ENCODE data around the gene KPNB1.

Gene KPNB1

DNA sequence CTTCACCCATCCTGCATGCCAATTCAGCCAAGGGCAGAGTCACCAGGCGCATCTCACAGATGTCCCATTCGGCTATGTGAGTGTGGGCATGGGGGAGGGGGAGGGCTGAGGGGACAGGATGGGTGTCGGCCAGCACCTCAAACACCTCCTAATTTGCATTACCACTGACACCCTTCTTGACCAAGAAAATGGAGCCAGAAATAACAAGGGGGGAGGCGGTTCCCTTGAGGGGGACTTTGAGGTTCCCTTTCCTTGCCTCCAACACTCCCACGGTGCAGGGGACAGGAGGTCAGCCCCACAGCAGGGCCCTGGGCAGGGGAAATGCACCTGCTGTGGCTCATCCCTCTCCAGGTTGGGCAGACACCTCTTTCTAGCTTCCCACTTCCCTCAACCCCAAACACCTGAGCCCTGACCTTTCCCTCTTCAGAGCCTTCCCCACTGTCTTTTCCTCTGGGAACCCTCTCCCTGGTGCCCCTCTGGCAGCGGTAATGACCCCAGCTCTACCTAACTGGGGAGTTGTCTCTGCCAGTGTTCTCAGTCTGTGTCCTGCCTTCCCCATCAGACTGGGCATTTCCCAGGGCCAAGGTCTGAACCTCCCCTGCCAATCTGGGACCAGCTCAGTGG is 65.2 kb downstream of the KPNB1 start:
- DNase-seq = no peak

DNA sequence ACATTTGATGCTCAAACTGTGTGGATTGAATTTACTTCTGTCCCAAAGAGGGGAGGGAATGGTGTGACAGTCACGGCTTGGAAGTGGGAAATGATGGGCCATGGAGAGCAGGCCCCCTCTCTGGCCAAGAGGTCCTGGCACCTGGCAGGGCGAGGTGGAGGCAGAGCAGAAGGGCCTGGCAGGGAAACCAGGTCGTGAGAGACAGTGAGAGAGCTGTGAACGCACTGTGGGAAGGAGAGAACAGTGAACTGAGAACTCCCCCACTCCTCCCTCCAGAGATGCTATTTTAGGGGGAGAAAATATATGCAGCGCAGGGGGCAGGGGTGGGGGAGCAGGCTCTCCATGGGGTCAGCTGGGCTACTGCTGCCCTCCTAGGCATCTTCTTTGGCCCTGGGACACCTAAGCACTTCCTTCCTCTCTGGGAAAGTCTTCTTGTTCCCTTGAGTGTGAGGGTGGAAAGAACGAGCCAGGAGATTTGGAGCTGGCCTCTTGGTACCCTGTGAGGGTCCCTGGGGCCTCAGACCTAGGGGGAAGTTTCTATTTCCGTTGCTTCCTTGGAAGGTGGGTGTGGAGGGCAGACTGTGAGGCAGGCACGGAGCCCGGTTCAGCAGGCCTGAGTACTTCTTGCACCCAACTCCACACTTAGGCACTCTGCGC is 66.1 kb downstream of the KPNB1 start:
- no peak for DNase-seq

DNA sequence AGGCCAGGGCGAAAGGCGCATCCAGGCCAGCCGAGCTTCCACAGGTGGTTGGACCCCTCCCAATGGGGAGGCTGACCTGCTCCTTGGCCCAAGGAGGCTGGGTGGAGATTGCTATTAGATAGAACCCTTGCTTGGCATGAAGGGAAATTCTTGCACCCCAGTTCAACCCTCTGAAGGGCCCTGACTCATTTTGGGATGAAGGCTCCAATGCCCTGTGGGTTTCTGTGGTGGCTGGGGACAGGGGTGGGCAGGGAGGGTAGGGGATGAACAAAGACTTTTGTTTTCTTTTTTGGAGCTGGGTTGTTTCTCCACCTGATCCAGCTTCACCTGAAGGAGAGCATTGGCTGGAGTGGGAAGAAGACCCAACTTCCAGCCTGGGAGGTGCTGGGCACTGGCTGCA is 66.7 kb downstream of the KPNB1 start:
- DNase-seq = no peak

DNA sequence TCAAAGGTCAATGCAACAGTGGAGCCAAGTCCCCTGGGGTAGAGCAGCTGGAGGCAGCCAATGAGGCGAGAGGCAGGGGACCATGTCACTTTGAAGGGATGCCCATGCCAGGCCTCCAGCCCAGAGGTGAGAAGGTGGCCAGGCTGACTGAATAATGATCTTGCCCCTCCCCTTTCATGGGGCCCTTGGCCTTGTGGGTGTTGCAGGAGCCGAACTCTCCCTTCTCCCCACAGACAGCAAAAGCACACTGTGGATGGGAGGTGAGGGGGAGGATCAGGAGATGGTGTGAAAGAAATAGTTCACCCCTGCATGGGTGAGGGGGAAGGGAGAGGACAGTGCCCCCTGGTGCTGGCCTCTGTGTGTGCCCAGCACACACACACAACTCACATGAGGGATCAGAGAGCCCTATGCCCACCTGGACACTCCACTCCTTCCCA is 67.6 kb downstream of the KPNB1 start:
- DNase-seq = peak; percentile 60

DNA sequence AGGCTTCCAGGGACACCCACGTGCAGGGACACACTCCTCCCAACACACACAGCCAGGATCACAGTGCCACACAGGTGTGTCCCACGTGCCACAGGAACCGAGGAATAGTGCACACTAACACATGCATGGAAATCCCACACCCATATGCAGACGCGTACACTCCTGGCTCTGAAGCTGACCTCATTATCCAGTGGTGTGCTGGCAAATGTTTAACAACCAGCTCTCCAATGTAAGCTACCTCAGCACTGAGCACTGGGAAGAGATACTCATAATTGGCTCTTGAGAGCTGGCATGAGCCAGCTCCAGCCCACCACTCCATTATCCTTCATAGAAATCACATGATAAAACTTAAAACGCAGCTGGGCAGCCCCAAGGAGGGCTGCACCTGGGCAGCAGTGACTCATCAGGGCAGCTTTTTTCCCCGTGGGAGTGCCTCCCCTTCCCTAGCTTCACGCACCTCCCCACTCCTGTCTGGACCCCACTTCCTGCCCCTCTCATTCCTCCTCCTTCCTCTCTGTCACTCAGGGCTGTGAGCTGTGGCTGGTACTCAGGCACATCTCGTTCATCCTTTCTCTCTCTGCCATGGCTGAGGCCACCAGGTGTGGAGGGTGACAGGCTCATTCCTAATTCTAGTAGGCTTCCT is 68.4 kb downstream of the KPNB1 start:
- peak; percentile 59 for DNase-seq

DNA sequence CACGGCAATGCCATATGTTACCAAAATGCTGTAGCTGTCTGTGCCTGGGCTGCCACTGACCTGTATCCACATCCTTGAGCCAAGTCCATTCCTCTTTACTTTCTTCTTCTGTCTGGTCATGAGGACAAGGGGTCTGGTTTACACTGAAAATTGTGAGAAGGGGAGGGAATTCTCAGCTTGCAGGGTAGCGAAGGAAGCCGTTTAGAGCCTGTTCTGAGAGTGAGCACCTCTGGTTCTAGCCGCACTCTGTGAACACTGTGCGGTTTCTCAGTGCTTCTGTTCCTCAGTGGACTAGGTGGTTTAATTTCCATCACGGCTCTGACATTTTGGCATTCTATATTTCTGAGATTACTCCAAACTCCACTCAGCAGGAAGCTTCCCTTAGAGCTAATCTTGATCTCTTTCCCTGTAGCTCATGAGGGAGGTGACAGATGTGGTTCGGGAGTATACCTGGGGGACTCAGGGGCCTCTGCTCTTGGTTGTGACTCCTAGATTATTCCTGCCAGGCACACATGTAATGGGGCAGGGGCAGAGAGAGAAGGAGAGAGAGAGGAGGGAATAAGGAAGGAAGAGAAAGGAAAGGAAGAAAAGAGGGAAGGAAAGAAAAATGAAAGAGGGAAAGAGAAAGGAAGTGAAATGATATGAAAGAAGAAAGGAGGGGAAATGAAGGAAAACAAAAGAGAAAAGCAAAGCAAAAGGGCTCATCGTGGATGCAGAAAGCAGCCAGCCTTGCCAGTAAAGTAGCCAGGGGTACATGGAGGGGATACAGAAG is 69.1 kb downstream of the KPNB1 start:
- no peak for DNase-seq

DNA sequence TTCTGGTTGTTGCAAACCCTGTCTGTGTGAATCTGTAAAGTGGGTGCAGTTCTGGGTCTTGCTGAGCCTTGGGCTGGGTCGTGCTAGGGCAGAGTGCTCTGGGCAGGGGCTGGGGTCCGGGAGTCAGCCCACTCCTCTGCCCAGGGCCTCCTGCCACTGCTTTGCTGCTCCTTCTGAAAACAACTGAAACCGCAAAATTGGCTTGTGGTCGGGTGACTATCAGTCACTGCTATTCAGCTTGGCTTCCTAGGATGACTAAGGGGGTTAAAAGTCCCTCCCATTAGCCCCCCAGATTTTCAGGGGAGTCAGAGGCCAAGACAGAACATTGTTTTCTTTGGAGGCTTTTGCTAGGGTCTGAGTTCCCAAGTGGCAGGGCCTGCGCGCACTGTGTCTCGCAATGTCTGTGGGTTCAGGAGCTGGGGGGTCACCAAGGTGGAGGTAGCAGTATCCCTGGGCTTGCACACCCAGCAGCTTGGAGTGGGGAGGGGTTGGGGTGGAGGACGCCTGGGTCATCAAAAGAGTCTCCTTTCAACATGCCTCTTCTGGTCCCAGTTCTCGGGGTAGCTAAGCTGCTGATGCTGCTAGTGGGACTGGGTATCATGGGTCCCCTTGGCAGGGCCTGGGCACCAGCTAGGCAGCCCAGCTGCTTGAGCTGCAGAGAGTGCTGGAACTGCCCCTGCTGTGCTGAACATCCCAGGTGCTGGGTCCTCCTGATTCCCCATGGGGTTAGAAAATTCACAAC is 69.9 kb downstream of the KPNB1 start:
- peak; percentile 66 for DNase-seq

DNA sequence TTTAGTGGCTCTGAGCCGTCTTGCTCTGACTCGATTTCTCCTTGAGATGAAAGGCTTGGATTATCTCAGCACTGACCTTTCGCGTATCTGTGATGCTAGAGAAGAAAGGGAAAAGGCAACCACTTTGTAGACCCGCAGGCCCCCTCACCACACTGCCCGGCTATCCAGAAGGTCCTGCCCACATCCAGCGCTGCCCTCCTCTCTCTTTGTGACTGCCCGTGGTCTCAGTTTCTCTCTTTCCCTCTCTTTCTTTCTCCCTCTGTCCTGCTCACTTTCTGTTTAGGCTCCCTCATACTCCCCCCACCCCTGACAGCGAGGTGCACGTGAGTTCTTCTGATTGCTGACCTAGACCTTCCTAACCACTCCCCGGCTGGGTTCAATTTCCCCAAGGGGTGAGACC is 70.5 kb downstream of the KPNB1 start:
- DNase-seq = no peak

DNA sequence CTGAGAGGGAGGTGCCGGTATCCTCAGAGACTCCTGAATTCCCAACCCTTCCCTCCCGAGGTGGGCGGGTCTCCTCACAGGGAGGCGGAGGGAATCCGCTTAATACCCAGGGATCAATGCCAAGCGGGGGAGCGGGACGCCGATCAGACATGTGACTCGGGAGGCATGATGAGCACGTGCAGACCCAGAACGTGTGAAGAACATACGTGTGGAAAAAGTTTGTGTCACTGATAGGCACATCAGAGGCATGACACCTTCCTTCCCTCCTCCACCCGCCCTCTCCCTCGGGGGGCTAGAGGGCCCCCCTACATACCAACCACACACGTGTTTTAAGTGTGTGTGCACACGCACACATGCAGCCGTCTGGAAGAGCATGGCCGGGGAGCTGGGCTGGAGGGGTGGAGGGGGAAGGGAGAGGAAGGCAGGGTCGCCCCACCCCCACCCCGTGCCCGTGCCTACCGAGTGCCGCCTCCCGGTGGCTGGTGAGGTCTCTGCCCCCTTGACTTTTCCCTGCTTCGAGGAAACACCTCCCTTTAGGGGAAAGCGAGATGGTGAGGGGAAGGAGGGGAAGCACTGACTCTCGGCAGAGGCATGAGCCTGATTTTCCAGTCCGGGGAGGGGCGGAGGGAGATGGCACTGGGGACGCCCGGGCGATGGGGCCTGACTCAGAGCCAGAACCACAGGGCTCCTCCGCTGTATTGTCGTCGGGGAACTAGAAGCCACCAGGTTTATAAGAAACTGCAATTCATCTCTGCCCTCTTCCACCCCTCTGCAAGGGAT is 71.2 kb downstream of the KPNB1 start:
- peak; percentile 96 for DNase-seq

DNA sequence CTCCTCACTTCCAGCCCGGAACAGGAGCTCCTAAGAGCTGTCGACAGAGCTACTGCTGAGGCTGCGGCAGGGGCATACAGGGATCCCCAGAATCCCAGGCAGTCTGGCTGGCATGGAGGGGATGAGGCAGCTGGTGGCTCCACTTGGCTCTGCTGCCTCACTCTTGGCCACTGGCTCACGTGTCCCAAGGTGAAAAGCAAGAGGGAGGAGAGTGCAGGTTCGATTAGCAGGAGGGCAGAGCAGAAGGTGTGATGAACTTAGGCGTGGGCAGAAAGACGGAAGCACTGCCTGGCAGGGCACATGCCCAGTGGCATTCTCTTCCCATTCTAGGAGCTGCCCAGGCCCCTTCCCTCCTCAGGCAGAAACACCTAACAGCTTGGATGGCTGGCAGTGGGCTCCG is 72.0 kb downstream of the KPNB1 start:
- no peak for DNase-seq

DNA sequence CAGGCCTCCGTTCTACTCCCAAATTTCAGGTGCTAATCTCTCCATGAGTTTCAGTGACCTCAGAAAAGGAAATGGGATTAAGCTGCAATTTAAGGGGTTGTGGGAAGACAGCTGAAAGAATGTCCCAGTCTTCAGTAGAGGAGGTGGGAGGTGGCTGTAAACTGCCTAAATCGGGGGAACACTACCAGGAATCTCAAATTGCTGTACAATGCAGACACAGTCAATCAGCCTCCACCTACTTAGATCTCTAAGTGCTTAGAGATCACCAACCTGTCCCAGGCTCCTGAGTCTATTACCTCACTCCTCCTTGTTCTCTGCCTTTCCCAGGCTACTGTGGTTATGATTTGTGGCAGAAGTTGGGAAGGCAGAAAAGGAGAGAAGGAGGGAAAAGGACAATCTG is 75.0 kb downstream of the KPNB1 start:
- DNase-seq = no peak

DNA sequence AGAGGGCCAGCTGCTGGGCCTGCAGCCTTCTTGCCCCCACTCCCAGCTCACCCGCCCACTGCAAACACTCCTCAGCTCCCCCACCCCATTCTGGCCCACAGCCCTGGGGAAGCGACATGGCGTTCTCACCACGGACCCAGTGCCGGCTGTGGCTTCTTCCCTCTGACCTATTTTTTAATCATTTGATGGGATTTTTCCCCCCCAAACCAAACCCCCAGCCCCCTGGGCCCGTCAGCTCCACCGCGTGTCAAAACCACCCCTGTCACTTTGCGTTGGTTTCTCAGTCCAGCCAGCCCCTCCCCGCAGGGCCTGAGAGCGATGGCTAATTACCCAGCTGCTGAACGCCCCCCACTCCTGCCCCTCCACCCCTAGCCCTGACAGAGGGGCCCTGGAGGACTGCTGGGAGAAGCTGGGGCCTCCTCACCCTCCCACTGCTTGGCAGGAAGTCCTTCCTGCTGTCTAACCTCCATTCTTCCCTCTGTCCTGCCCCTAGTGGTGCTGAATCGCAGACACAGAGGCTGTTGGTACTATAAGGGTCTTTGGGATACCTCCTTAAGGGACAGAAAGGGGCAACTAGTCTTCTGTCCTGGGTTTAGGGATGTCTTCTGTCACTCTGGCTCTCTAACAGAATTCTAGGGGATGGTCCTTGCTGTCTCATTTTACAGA is 75.9 kb downstream of the KPNB1 start:
- DNase-seq = no peak

DNA sequence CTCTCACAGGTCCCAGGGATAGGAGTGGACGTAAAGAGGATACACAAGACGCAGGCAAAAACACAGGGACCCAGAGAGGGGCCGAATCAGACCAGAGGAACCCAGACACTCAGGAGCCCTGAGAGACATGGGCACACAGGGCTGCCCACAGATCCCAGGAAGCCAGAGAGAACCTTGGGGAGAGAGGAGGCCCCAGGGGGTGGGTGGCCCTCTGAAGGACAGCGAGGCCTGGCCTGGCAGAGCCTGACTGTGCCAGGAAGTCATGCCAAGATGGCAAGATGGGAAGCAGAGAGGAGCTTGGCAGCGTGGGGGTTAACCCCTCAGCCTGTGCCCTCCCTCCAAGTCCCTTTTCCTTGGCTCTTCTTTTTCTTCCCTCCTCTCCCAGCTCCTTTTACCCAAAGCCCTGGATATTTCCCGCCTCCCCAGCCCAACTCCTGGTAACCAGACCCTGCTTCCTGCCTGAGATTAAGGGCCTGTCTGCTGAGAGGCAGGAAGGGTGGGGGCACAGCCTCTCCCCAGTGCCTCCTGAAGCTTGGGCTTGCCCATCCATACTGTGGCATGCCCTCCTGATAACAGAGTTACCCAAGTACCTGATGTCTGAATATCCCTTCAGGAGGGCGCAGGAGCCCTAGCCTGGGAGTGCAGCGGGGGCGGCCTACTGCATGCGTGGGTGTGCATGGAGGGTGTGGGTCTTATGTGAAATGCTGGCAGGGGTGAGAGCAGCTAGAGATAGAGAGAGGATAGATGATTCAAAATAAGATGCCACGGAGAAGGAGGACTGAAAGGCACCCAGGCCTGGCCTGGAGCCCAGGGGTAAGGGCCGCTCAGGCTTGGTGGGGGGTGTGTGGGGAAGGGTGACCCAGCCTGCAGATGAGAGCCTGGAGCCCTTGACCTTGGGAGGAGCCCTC is 77.3 kb downstream of the KPNB1 start:
- no peak for DNase-seq

DNA sequence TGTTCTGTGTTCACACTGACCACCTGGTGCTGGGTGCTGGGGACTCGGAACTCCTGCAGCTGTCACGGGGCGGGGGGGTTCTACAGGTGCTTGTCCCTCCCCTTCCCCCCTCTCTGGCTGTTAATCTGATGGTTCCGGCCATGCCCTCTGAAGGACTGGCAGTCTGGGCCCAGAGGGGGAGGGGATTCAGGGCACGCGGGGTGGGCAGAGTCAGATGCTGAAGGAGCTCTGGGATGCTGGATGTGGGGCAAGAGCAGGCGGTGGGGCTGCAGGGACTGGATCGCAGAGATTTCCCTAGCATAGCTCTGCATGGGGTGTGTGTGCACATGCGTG is 78.0 kb downstream of the KPNB1 start:
- peak; percentile 2 for DNase-seq

DNA sequence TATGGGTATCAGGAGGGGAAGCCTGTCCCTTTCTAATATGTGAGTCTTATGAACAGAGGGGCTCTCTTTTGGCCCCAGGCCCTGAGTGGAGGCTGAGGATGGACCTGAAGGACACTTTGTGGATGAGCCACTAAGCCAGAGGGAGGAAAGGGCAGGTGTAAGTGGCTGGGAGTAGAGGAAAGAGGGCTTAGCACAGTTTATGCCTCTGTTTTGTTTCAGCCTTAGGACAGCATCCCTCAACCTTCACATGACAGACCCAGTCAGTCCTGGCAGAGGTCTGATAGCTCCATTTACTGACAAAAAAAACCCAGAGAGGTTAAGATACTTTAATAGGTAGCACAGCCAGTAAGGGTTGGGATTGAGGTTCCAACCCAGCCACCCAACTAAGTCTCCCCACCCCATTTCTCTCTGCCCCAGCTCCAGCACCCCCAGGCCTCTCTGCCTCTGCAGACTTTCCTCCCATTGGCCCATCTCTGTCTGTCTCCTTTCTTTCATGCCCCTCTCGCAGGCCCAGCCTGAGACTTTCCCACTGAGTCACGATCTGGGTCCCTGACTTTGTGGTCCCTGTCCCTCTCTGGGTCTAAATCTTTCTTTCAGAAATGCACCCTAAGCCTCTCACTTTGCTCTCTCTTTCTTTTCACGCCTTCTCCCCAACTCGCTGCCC is 78.6 kb downstream of the KPNB1 start:
- DNase-seq = no peak

DNA sequence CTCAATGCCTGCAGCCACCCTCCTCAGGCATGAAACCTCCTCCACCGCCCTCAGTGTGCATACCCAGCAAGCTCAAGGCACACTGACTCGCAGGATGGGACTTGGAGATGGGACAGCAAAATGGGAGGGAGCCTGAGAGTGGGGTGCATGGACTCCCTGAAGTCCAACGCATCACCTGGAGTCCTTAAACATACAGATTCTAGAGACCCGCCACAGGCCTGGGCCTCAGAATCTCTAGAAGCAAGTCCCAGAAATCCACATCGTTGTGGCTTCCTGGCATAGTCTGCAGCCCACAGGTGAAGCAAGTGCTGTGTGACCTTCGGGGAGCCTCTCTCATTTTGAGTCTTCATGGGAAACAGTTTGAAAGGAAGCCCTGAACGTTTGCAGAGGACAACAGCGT is 79.8 kb downstream of the KPNB1 start:
- no peak for DNase-seq

DNA sequence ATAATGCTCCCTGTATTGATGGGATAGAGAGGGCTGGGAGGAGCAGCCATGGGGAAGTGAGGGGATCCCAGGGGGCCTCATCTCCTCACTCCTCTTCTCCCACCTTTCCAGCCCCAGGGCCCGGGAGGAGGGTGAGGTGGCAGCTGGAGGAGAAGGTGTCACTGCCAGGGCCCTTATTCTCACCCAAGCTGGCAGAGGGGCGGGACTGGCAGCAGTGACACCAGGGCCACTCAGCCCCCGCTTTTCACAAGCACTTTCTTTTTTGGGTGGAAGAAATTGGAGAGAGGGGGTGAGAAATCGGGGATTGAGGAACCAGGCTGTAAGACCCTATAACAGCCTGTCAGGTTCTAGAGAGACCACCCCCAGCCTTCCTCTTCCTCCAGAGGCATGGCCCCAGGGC is 81.0 kb downstream of the KPNB1 start:
- DNase-seq = peak; percentile 6

DNA sequence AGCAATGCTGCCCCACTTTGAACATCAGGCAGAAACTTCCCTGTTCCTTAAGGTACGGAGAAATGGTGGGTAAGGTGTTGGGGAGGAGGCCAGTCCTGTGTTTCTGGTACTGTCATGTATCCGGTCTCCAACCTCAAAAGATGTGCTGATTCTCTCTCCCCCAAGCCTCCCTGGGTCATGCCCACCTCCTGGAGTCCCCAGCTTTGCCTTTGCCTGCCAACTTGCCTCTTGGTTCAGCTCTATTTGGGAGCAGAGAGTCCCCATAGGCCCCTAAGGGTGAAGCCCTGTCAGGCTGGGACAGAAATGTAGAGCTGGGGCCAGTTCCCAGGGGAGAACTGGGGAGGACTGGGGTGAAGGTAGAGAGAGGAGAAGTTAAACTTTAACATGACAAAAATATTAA is 81.7 kb downstream of the KPNB1 start:
- DNase-seq = no peak

DNA sequence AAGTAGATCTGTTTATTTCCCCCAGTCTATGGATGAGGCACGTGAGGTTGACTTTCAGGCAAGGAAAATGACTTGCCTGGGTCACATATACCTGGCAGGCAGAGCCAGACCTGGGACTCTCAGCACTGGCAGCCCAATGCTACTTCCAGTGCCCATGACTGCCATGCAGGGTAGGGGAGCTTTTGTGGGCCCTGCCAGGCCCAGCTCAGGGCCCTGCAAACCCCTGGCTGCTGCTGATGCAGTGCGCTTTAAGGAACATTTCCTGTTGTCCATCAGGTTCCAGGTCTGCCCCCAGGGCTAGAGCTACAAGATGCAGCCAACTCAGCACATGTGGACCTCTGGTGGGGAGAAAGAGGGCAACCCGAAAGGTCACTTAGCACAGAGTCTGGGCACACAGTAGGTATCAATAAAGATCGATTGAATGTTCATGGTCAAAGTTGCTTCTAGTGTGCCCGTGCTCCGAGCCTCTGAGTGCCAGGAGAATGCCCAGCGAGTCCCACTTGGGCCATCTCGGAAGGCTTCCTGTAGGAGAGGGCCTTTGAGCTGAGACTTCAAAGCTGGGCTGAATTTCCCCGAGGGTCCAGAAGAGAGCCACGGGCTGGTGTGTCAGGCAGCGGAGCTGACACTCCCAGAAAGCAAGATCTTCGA is 82.8 kb downstream of the KPNB1 start:
- peak; percentile 5 for DNase-seq
